ENCODE results near the gene ATRNL1.
A peak's percentile ranks its signal among the peaks of the same experiment; 100 is the strongest.

- TF ChIP-seq CTCF (IDR thresholded peaks at IDR 0.05; ENCODE audit: low read length) (peak; percentile 30), EZH2 (optimal IDR thresholded peaks at IDR 0.05; ENCODE audit: low read depth, low read length) (no peak)
Observed at GRCh38 chr10:115129752-115130151, 36.6 kb downstream of the ATRNL1 start.

Data from MM.1S (cell line).